Measurements from ENCODE around the gene CDCA3. TPM values are rescaled to one million over a fixed set of nuclear protein-coding genes. Genes with fewer than 3 reads are reported as not detected.

CDCA3 gene
- total RNA-seq, 1 donor from 2014 or later = 3.2 TPM

DNA sequence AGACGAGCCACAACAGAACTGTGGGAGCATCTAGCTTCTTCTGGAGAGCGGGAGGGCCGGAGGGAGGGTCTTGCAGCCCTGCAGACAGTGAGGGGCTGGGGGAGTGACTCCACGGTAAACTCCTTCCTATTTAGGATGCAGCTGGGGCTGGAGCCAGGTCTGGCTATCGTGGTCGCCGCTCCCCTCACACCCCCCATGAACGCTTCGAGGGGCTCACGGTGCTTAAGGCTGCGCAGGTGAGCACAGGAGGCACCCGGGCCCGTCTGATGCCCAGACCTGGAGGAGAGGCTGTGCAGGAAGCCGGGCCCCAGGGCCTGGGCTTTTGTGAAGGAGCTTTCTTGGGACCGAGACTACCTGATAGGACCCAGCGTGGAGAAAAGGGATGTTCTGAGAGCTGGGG, 14.2 kb downstream of the CDCA3 start:
- Histone ChIP-seq H3K36me3 (ENCODE audit: insufficient read depth, low read length) (peaks cover 35% of the 10 kb centered on the region), H3K4me3 (ENCODE audit: insufficient read depth, low read depth, low read length) (no peak overlapping the region), H4K20me1 (ENCODE audit: insufficient read depth, low read length) (peaks cover 24% of the 10 kb centered on the region), H3K9me3 (ENCODE audit: insufficient read depth, low read depth, low read length) (no peaks in the 10 kb centered on the region), H3K79me2 (ENCODE audit: insufficient read depth, low read length) (no peaks in the 10 kb centered on the region), H3K27ac (ENCODE audit: low read depth, low read length) (no peak overlapping the region), H3K9ac (ENCODE audit: low read length) (no peak overlapping the region), H3K4me2 (ENCODE audit: low read length) (no peak overlapping the region), H3K27me3 (ENCODE audit: insufficient read depth, low read length) (no peaks in the 10 kb centered on the region), H2AFZ (ENCODE audit: low read depth, low read length) (no peak overlapping the region), H3K4me1 (ENCODE audit: insufficient read depth, low read length) (no peaks in the 10 kb centered on the region)
- DNase-seq (ENCODE audit: low read depth) = no peak
- H3K9me3 Mint-ChIP-seq (ENCODE audit: unreplicated experiment) = no peaks in the 10 kb centered on the region
- peaks cover 7% of the 10 kb centered on the region for H3K36me3 Mint-ChIP-seq (ENCODE audit: low read depth, unreplicated experiment)
- no peak for FAIRE-seq
- no peaks in the 10 kb centered on the region for H3K4me1 Mint-ChIP-seq (ENCODE audit: low read depth, unreplicated experiment)
- no peak overlapping the region for H3K4me3 Mint-ChIP-seq (ENCODE audit: unreplicated experiment)
- TF ChIP-seq, protein P1, sequence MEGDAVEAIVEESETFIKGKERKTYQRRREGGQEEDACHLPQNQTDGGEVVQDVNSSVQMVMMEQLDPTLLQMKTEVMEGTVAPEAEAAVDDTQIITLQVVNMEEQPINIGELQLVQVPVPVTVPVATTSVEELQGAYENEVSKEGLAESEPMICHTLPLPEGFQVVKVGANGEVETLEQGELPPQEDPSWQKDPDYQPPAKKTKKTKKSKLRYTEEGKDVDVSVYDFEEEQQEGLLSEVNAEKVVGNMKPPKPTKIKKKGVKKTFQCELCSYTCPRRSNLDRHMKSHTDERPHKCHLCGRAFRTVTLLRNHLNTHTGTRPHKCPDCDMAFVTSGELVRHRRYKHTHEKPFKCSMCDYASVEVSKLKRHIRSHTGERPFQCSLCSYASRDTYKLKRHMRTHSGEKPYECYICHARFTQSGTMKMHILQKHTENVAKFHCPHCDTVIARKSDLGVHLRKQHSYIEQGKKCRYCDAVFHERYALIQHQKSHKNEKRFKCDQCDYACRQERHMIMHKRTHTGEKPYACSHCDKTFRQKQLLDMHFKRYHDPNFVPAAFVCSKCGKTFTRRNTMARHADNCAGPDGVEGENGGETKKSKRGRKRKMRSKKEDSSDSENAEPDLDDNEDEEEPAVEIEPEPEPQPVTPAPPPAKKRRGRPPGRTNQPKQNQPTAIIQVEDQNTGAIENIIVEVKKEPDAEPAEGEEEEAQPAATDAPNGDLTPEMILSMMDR (IDR thresholded peaks at IDR 0.05; ENCODE audit: insufficient read depth, low read depth, low read length) = no peak
- no peak for TF ChIP-seq EZH2 (IDR thresholded peaks at IDR 0.05; ENCODE audit: insufficient read depth, low read length)
- no peak overlapping the region for H3K27ac Mint-ChIP-seq (ENCODE audit: unreplicated experiment)
- H3K27me3 Mint-ChIP-seq (ENCODE audit: low read depth, unreplicated experiment) = no peaks in the 10 kb centered on the region

DNA sequence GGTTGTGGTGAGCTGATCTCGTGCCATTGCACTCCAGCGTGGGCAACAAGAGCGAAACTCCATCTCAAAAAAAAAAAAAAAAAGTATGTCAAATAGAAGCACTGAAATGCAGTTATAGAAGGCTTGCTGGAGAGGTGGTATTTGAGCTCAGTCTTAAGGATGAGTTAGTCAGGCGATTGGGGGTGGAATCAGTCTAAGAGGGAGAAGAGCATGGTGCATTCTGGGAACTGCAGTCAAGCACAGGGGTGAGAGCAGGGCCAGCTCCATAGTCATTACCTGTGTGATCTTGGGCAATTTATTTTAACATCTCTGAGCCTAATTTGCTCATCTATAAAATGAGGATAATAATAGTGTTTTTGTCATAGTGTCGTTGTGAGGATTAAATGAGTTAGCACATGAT, 16.2 kb downstream of the CDCA3 start:
- H3K4me1 ChIP-seq (ENCODE audit: insufficient read depth, low read length) = peaks cover 4% of the 10 kb centered on the region
- H3K79me2 ChIP-seq (ENCODE audit: insufficient read depth, low read length) = peaks cover 10% of the 10 kb centered on the region
- peaks cover 27% of the 10 kb centered on the region for H4K20me1 ChIP-seq (ENCODE audit: insufficient read depth, low read length)
- H3K27me3 ChIP-seq (ENCODE audit: insufficient read depth, low read length) = no peaks in the 10 kb centered on the region
- no peaks in the 10 kb centered on the region for H3K4me1 Mint-ChIP-seq (ENCODE audit: low read depth, unreplicated experiment)
- TF ChIP-seq EZH2 (IDR thresholded peaks at IDR 0.05; ENCODE audit: insufficient read depth, low read length) = no peak
- TF ChIP-seq, protein P1 (IDR thresholded peaks at IDR 0.05; ENCODE audit: insufficient read depth, low read depth, low read length) = no peak
- no peak overlapping the region for H3K4me3 Mint-ChIP-seq (ENCODE audit: unreplicated experiment)
- no peak overlapping the region for H3K27ac ChIP-seq (ENCODE audit: low read depth, low read length)
- H3K9me3 ChIP-seq (ENCODE audit: insufficient read depth, low read depth, low read length) = no peaks in the 10 kb centered on the region
- no peak overlapping the region for H3K9ac ChIP-seq (ENCODE audit: low read length)
- H3K4me3 ChIP-seq (ENCODE audit: insufficient read depth, low read depth, low read length) = no peak overlapping the region
- H3K4me2 ChIP-seq (ENCODE audit: low read length) = no peak overlapping the region
- peaks cover 37% of the 10 kb centered on the region for H3K36me3 ChIP-seq (ENCODE audit: insufficient read depth, low read length)
- FAIRE-seq = no peak
- H3K27me3 Mint-ChIP-seq (ENCODE audit: low read depth, unreplicated experiment) = no peaks in the 10 kb centered on the region
- H3K36me3 Mint-ChIP-seq (ENCODE audit: low read depth, unreplicated experiment) = peaks cover 10% of the 10 kb centered on the region
- no peaks in the 10 kb centered on the region for H3K9me3 Mint-ChIP-seq (ENCODE audit: unreplicated experiment)
- no peak overlapping the region for H3K27ac Mint-ChIP-seq (ENCODE audit: unreplicated experiment)
- no peak for DNase-seq (ENCODE audit: low read depth)
- no peak overlapping the region for H2AFZ ChIP-seq (ENCODE audit: low read depth, low read length)

- Mint-ChIP-seq H3K36me3 (ENCODE audit: low read depth, unreplicated experiment) (peaks cover 10% of the 10 kb centered on the region), H3K4me3 (ENCODE audit: unreplicated experiment) (no peak overlapping the region), H3K4me1 (ENCODE audit: low read depth, unreplicated experiment) (no peaks in the 10 kb centered on the region), H3K27me3 (ENCODE audit: low read depth, unreplicated experiment) (no peaks in the 10 kb centered on the region), H3K9me3 (ENCODE audit: unreplicated experiment) (no peaks in the 10 kb centered on the region), H3K27ac (ENCODE audit: unreplicated experiment) (no peak overlapping the region)
- no peaks in the 10 kb centered on the region for H3K9me3 ChIP-seq (ENCODE audit: insufficient read depth, low read depth, low read length)
- peaks cover 35% of the 10 kb centered on the region for H3K36me3 ChIP-seq (ENCODE audit: insufficient read depth, low read length)
- H3K9ac ChIP-seq (ENCODE audit: low read length) = no peak overlapping the region
- no peak for FAIRE-seq
- no peak overlapping the region for H3K4me2 ChIP-seq (ENCODE audit: low read length)
- no peak overlapping the region for H3K4me3 ChIP-seq (ENCODE audit: insufficient read depth, low read depth, low read length)
- peaks cover 27% of the 10 kb centered on the region for H4K20me1 ChIP-seq (ENCODE audit: insufficient read depth, low read length)
- H3K4me1 ChIP-seq (ENCODE audit: insufficient read depth, low read length) = peaks cover 6% of the 10 kb centered on the region
- no peak overlapping the region for H3K27ac ChIP-seq (ENCODE audit: low read depth, low read length)
- H3K27me3 ChIP-seq (ENCODE audit: insufficient read depth, low read length) = no peaks in the 10 kb centered on the region
- DNase-seq (ENCODE audit: low read depth) = no peak
- no peak for TF ChIP-seq EZH2 (IDR thresholded peaks at IDR 0.05; ENCODE audit: insufficient read depth, low read length)
- TF ChIP-seq, protein P1 (IDR thresholded peaks at IDR 0.05; ENCODE audit: insufficient read depth, low read depth, low read length) = no peak
- H2AFZ ChIP-seq (ENCODE audit: low read depth, low read length) = no peak overlapping the region
- H3K79me2 ChIP-seq (ENCODE audit: insufficient read depth, low read length) = peaks cover 16% of the 10 kb centered on the region
These were observed 16.8 kb downstream of the CDCA3 start for GRCh38 chr12:6834254-6834653.

Data from astrocyte (in vitro differentiated cells and primary cell).